Measurements from ENCODE around the gene PPM1L.
A peak's percentile ranks its signal among the peaks of the same experiment; 100 is the strongest.
"Not testable (repeated sequence)": the region's sequence is repeated elsewhere in the genome, so short reads cannot be mapped to it uniquely, and the experiment has no call there.

The PPM1L gene

DNA sequence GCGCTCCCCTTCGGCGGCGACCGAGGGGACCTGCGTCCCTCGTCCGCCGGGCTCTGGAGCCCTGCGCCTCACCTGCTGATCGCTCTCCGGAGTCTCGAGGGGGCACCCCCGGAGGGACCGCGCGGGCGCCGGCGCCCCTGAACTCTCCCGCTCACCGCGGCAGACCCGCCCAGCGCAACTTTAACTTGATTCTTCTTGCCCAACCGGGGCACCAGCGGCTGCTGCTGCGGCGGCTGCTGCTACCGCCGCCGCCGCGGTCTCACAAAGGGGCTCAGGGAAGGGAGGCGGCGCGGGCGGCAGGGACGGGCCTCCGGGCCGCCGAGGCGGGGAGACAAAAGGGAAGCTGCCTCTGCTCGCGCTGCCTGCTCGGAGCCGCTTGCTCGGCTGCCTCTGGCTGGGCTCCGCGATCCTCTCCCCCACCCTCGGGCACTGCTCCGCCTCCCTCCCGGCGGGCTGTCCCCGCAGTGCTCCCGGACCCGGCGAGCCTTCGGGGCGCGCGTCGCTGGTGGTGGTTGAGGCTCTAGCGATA is at the start of gene PPM1L:
TSS of gene PPM1L (plus strand) at position 456 of the 529 bp plus-strand sequence.
- peak; percentile 26 for DNase-seq (ENCODE audit: low spot score)
- POLR2A ChIA-PET (ENCODE audit: low non-redundant PET) = no interaction called here
- TF ChIP-seq, protein P1, sequence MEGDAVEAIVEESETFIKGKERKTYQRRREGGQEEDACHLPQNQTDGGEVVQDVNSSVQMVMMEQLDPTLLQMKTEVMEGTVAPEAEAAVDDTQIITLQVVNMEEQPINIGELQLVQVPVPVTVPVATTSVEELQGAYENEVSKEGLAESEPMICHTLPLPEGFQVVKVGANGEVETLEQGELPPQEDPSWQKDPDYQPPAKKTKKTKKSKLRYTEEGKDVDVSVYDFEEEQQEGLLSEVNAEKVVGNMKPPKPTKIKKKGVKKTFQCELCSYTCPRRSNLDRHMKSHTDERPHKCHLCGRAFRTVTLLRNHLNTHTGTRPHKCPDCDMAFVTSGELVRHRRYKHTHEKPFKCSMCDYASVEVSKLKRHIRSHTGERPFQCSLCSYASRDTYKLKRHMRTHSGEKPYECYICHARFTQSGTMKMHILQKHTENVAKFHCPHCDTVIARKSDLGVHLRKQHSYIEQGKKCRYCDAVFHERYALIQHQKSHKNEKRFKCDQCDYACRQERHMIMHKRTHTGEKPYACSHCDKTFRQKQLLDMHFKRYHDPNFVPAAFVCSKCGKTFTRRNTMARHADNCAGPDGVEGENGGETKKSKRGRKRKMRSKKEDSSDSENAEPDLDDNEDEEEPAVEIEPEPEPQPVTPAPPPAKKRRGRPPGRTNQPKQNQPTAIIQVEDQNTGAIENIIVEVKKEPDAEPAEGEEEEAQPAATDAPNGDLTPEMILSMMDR (conservative IDR thresholded peaks at IDR 0.05; ENCODE audit: low read depth) = no peak
- CTCF ChIA-PET = no interaction called here
- H3K27ac ChIP-seq = peak within 1 kb of the TSS; percentile 83

- TF ChIP-seq, protein P1 (conservative IDR thresholded peaks at IDR 0.05; ENCODE audit: low read depth) = peak; percentile 55
- POLR2A ChIA-PET (ENCODE audit: low non-redundant PET) = no interaction called here
- CTCF ChIA-PET = interaction anchor here (0.9 to 1.2 kb wide), 2 partner anchors 214 to 234 kb away, joined by 4 to 10 read pairs; no protein-coding TSS in a partner anchor
- DNase-seq (ENCODE audit: low spot score) = peak; percentile 28
- H3K27ac ChIP-seq = no peak overlapping the region
These were observed 48.7 kb upstream of the PPM1L start for GRCh38 chr3:160707187-160707794.

- CTCF ChIA-PET = interaction anchor here (0.6 kb wide), 1 partner anchor 259 kb away, joined by 3 read pairs; no protein-coding TSS in a partner anchor
- POLR2A ChIA-PET (ENCODE audit: low non-redundant PET) = no interaction called here
- TF ChIP-seq, protein P1 (conservative IDR thresholded peaks at IDR 0.05; ENCODE audit: low read depth) = no peak
- no peak overlapping the region for H3K27ac ChIP-seq
- no peak for DNase-seq (ENCODE audit: low spot score)
These were observed 46.4 kb upstream of the PPM1L start for GRCh38 chr3:160709477-160710182.

DNA sequence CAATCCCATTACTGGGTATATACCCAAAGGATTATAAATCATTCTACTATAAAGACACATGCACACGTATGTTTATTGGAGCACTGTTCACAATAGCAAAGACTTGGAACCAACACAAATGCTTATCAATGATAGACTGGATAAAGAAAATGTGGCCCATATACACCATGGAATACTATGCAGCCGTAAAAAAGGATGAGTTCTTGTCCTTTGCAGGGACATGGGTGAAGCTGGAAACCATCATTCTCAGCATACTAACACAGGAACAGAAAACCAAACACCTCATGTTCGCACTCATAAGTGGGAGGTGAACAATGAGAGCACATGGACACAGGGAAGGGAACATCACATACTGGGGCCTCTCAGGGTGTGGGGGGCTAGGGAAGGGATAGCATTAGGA is 42.9 kb upstream of the PPM1L start:
- H3K27ac ChIP-seq; CTCF ChIA-PET; POLR2A ChIA-PET (ENCODE audit: low non-redundant PET); DNase-seq (ENCODE audit: low spot score): not testable (repeated sequence)

DNA sequence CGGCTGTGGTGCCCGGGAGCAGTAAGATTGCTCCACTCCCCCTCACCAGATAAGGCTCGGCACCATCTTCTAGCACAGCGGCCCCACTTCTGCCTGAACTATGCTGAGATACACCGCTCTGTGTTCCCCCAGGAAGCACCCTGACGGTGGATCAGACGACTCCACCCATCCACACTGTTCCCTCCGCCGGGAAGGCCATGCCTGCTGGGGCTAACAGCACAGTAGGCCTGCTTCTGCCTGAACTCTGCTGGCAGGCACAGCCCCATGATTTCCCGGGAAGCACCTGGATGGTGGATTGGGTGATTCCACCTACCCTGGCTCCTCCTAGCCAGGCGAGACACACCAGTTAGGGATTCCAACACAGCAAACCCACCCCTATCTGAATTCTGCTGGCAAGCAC is 36.3 kb upstream of the PPM1L start:
- TF ChIP-seq, protein P1 (conservative IDR thresholded peaks at IDR 0.05; ENCODE audit: low read depth) = no peak
- ChIA-PET POLR2A (ENCODE audit: low non-redundant PET) (no interaction called here), CTCF (no interaction called here)
- no peak overlapping the region for H3K27ac ChIP-seq
- no peak for DNase-seq (ENCODE audit: low spot score)

GRCh38 chr3:160720123-160720746 is 35.8 kb upstream of the PPM1L start:
- H3K27ac ChIP-seq = no peak overlapping the region
- TF ChIP-seq, protein P1 (conservative IDR thresholded peaks at IDR 0.05; ENCODE audit: low read depth) = no peak
- DNase-seq (ENCODE audit: low spot score) = no peak
- ChIA-PET POLR2A (ENCODE audit: low non-redundant PET) (no interaction called here), CTCF (no interaction called here)

Measured in RWPE1 (cell line).